ELF-1 (cell line): Measurements from ENCODE around the gene TMEM252.

ENCODE experiments used
- DNase-seq: peaks from one replicate; pipeline ENCODE4 v3.0.0-alpha.2; 2016; ENCODE audit warnings: low read depth, low spot score

The TMEM252 gene

GRCh38 chr9:68545033-68545705, 4.5 kb upstream of the TMEM252 start:
- no peak for DNase-seq

GRCh38 chr9:68541568-68541967, 885 bp upstream of the TMEM252 start:
- no peak for DNase-seq

GRCh38 chr9:68538200-68538599, 2.5 kb downstream of the TMEM252 start:
- no peak for DNase-seq

- no peak for DNase-seq
Observed at GRCh38 chr9:68537616-68537880, 3.1 kb downstream of the TMEM252 start.

- no peak for DNase-seq
Observed at GRCh38 chr9:68536876-68537615, 3.6 kb downstream of the TMEM252 start.

- DNase-seq = no peak
Observed at GRCh38 chr9:68533678-68534077, 7.0 kb downstream of the TMEM252 start.

GRCh38 chr9:68532131-68532530, 8.6 kb downstream of the TMEM252 start:
- DNase-seq = no peak

GRCh38 chr9:68530618-68531017, 10.1 kb downstream of the TMEM252 start:
- peak; percentile 26 for DNase-seq

GRCh38 chr9:68523367-68523936, 17.2 kb downstream of the TMEM252 start:
- no peak for DNase-seq

- DNase-seq = no peak
Observed at GRCh38 chr9:68522954-68523353, 17.7 kb downstream of the TMEM252 start.

- DNase-seq = no peak
Observed at GRCh38 chr9:68522131-68522530, 18.6 kb downstream of the TMEM252 start.

- no peak for DNase-seq
Observed at GRCh38 chr9:68515326-68516017, 25.2 kb downstream of the TMEM252 start.

GRCh38 chr9:68513981-68514380, 26.7 kb downstream of the TMEM252 start:
- DNase-seq = no peak

- DNase-seq = no peak
Observed at GRCh38 chr9:68513385-68513784, 27.3 kb downstream of the TMEM252 start.

- DNase-seq = peak; percentile 78
Observed at GRCh38 chr9:68509689-68510088, 31.0 kb downstream of the TMEM252 start.

GRCh38 chr9:68508547-68508946, 32.1 kb downstream of the TMEM252 start:
- DNase-seq = no peak

- DNase-seq = no peak
Observed at GRCh38 chr9:68507806-68508145, 32.9 kb downstream of the TMEM252 start.

- DNase-seq = no peak
Observed at GRCh38 chr9:68507130-68507805, 33.4 kb downstream of the TMEM252 start.

- no peak for DNase-seq
Observed at GRCh38 chr9:68506551-68506950, 34.1 kb downstream of the TMEM252 start.

GRCh38 chr9:68505681-68506409, 34.8 kb downstream of the TMEM252 start:
- no peak for DNase-seq

GRCh38 chr9:68502279-68502678, 38.4 kb downstream of the TMEM252 start:
- no peak for DNase-seq
